Duodenal mucosa (tissue), 2 donors: ENCODE results near the gene ZSCAN22.
"Not testable (repeated sequence)": the region's sequence is repeated elsewhere in the genome, so short reads cannot be mapped to it uniquely, and the experiment has no call there.

Experiments used
- H3K27ac ChIP-seq: one replicate; pipeline ENCODE4 v1.7.0; 2013; ENCODE audit warnings: low read depth, low read length
- H3K27me3 ChIP-seq, 2 donors: one replicate each; pipeline ENCODE4 v1.7.0; 2013; ENCODE audit warnings: low read length in 2 of 2, control low read depth in 1 of 2; ENCODE audit not compliant: insufficient read depth in 2 of 2, control insufficient read depth in 1 of 2
- H3K36me3 ChIP-seq, 2 donors: one replicate each; pipeline ENCODE4 v1.7.0; 2013; ENCODE audit warnings: low read length in 2 of 2, control low read depth in 1 of 2; ENCODE audit not compliant: insufficient read depth in 2 of 2, control insufficient read depth in 1 of 2
- H3K4me1 ChIP-seq, 2 donors: one replicate each; pipeline ENCODE4 v1.7.0; 2013; ENCODE audit warnings: low read length in 2 of 2, control low read depth in 1 of 2; ENCODE audit not compliant: insufficient read depth in 2 of 2, control insufficient read depth in 1 of 2
- H3K4me3 ChIP-seq, 2 donors: one replicate each; pipeline ENCODE4 v1.7.0; 2013; ENCODE audit warnings: low read length in 2 of 2, low read depth in 1 of 2
- H3K9ac ChIP-seq, 2 donors: one replicate each; pipeline ENCODE4 v1.7.0; 2013; ENCODE audit warnings: low read length in 2 of 2, low read depth in 1 of 2
- H3K9me3 ChIP-seq, 2 donors: one replicate each; pipeline ENCODE4 v1.7.0; 2013; ENCODE audit warnings: low read length in 2 of 2, control low read depth in 1 of 2; ENCODE audit not compliant: control insufficient read depth in 1 of 2

The ZSCAN22 gene

DNA sequence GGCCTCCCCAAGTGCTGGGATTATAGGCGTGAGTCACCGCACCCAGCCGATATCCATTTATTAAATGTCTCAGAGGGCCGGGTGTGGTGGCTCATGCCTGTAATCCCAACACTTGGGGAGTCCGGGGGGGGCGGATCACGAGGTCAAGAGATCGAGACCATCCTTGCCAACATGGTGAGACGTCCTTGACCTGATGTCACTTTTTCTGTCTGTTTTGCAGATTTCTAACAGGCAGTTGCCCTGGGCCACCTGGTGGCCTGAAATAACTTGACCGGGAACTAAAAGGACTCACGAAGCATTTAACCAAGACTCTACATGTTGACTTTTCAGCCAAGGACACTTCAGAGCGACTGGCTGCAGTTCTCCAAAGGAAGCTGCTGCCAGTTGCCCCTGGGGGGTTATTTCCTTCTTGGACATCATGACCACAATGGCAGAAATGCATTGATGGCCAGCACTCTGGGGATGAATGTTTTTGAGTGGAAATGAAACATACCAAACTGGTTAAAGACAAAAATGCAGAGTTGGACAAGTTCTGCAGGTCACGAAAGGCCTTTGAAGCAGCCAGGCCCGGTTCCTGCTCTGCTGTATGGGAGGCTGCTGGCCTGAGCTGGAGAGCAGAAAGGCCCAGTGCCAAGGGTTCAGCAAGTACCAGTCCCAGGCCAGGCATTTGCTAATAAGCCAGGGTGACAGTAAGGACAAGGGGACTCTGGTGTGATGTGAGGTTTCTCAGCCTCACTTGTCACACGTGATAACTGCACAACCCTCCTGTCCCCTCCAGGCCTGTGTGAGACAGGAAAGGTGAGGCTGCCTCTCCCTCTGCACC, 45.7 kb downstream of the ZSCAN22 start:
- no peak overlapping the region for H3K27ac ChIP-seq
- no peak overlapping the region for H3K9ac ChIP-seq
- no peaks in the 10 kb centered on the region for H3K27me3 ChIP-seq
- H3K4me3 ChIP-seq: no peak overlapping the region
- H3K9me3 ChIP-seq: no peaks in the 10 kb centered on the region
- no peaks in the 10 kb centered on the region for H3K4me1 ChIP-seq
- H3K36me3 ChIP-seq: no peaks in the 10 kb centered on the region

GRCh38 chr19:58374200-58374599, 47.4 kb downstream of the ZSCAN22 start:
- no peak overlapping the region for H3K9ac ChIP-seq
- H3K36me3 ChIP-seq: no peaks in the 10 kb centered on the region
- H3K4me3 ChIP-seq: no peak overlapping the region
- H3K27me3 ChIP-seq: no peaks in the 10 kb centered on the region
- no peak overlapping the region for H3K27ac ChIP-seq
- no peaks in the 10 kb centered on the region for H3K9me3 ChIP-seq
- peaks cover 0 to 3% of the 10 kb centered on the region in 2 donors for H3K4me1 ChIP-seq

GRCh38 chr19:58376724-58377123, 49.9 kb downstream of the ZSCAN22 start:
- not testable (repeated sequence) for H3K9ac ChIP-seq, H3K36me3 ChIP-seq, H3K27me3 ChIP-seq, H3K4me3 ChIP-seq, H3K27ac ChIP-seq, H3K9me3 ChIP-seq
- peaks cover 10 to 16% of the 10 kb centered on the region in 2 donors for H3K4me1 ChIP-seq

GRCh38 chr19:58379246-58379645, 52.5 kb downstream of the ZSCAN22 start:
- no peaks in the 10 kb centered on the region for H3K27me3 ChIP-seq
- no peak overlapping the region for H3K4me3 ChIP-seq
- H3K36me3 ChIP-seq: no peaks in the 10 kb centered on the region
- H3K9ac ChIP-seq: no peak overlapping the region
- no peak overlapping the region for H3K27ac ChIP-seq
- peaks cover 15 to 22% of the 10 kb centered on the region in 2 donors for H3K4me1 ChIP-seq
- H3K9me3 ChIP-seq: no peaks in the 10 kb centered on the region

DNA sequence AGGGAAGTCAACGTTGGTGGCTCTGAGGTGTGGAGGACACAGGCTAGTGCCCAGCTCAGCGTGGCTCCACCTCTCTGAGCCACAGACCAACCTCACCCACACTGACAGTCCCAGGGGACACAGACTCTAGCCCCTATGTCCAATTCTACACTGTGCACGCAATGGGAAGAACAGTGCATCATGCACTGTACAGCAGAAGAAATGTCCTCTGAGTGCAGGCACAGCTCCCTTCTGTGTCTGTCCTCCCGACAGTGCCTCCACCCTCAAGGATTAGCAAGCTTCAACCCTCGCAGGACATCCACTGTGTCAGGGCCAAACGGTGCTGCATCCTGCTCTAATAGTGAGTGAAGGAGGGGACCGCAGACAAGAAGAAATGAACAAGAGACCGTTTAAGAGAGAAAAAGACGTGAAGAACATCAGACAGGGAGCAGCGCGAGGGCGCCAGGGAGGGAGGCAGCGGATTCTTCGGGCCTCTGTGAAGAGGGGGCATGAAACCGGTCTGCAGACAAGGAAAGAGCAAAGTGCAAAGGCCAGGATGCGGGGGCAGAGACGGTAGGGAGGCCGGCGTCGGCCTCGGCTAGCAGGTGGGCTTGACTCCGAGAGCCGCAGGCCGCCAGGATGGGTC, 53.4 kb downstream of the ZSCAN22 start:
- H3K27me3 ChIP-seq: no peaks in the 10 kb centered on the region
- H3K36me3 ChIP-seq: no peaks in the 10 kb centered on the region
- H3K9ac ChIP-seq: peak overlapping the region; percentile 71 to 88
- no peaks in the 10 kb centered on the region for H3K9me3 ChIP-seq
- peak overlapping the region; percentile 85 to 90 for H3K4me3 ChIP-seq
- peaks cover 15 to 24% of the 10 kb centered on the region in 2 donors for H3K4me1 ChIP-seq
- H3K27ac ChIP-seq: peak overlapping the region; percentile 84

DNA sequence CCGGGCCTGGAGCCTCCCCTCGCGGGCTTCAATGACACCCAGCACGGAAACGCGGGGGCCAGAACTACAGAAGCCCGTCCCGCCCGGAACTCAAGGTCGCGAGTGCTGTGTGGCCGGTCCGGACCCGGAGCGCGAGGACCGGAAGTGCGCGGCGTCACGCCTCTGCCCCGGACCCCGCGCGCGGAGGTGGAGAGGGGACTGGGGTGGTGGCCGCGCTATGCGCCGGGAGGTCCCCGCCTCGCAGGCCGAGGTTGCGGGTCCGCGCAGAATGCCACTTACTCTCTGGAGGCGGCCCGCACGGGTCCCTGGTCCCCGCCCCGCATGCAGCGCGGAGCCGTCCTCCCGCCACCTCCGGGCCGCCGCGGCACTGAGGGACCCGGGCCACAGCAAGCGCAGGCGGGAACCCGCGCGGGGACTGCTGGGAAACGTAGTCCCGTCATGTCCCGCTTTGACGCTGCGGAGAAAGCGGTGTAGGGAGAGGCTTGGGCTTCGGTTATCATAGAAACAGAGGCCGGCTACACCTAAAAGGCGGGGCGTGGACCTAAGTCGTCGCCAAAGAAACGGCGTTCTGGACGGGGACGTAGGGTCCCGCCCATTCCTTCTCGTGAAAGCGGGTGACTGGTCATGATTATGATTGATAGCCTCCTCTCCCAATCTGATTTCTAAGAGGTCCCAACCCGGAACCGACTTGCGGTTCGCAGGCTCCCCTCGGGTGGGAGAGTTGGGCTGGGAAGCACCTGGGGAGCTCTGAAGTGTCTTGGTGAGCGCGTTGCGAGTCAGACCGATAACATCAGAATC, 54.1 kb downstream of the ZSCAN22 start, which contains the start of gene ZNF837:
Gene ZNF837, minus strand, starts transcription at position 369 of the 798 bp plus-strand sequence. CDS start 11,698 bp downstream, outside the sequence.
- Histone ChIP-seq H3K4me1 (peaks cover 19 to 31% of the 10 kb centered on the region in 2 donors), H3K9me3 (no peaks in the 10 kb centered on the region), H3K4me3 (peak within 1 kb of the TSS; percentile 85 to 90), H3K9ac (peak within 1 kb of the TSS; percentile 72 to 88), H3K36me3 (no peaks in the 10 kb centered on the region), H3K27ac (peak within 1 kb of the TSS; percentile 84), H3K27me3 (no peaks in the 10 kb centered on the region)

- Histone ChIP-seq H3K36me3 (no peaks in the 10 kb centered on the region), H3K9ac (peak overlapping the region; percentile 72 to 76), H3K4me1 (peaks cover 23 to 34% of the 10 kb centered on the region in 2 donors), H3K27me3 (no peaks in the 10 kb centered on the region), H3K4me3 (peak overlapping the region; percentile 76 to 90), H3K27ac (peak overlapping the region; percentile 75), H3K9me3 (no peaks in the 10 kb centered on the region)
Observed at GRCh38 chr19:58381460-58382212, 54.8 kb downstream of the ZSCAN22 start.

DNA sequence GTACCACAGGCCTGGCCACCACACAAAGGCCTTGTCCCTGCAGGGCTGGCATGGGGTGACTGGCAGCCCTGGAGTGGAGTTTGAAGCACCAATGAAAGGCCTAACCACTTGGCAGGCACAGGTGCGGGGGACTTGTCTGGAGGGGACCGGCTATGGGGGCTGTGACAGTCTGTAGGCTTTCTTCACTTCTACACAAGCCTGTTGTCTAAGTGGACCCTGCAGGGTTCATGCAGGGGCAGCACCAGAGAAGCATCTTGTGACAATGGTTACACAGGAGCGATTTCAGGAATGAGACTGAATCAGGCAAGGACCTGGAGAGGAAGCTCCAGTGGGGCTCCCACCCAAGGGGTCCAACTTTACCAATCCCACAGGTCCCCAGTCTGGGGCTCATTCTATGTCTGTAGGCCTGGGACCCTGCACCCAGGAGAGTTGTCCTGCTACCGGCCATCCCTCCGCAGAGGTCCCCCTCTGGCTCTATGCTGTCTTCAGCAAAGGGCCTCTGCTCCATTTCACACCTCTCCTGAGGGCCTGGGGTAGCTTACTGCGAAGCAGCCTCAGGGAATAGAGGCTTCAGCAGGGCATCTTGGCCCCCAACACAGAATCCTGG, 56.3 kb downstream of the ZSCAN22 start:
- no peak overlapping the region for H3K27ac ChIP-seq
- no peaks in the 10 kb centered on the region for H3K9me3 ChIP-seq
- H3K4me1 ChIP-seq: peaks cover 28 to 42% of the 10 kb centered on the region in 2 donors
- H3K27me3 ChIP-seq: no peaks in the 10 kb centered on the region
- H3K36me3 ChIP-seq: peaks cover 0 to 1% of the 10 kb centered on the region in 2 donors
- H3K9ac ChIP-seq: no peak overlapping the region
- H3K4me3 ChIP-seq: no peak overlapping the region

DNA sequence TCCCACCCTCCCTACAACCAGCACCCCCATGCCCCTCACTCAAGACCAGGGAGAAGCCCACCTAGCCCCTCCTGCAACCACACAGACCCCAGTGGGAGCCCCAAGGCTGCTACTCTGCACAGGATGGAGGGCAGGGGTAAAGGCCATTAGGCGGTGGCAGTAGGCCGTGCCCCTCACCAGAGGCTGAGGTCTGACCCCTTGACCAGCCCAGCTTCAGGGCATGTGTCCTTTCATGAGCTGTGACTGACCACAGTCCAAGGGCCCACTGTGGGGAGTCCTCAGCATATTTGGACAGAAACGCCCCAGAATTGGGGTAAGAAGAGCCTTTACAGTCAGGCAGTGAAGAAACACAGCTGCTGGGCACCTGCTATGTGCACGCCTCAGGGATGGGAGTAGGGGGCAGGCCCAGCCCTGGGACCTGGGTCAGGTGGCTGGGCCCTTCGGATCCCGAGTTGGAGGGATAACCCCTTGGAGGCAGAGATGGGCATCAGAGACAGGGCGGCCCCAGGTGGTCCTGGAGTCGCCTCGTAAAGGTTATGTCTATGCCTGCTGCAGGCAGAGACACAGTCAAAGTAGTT, 58.6 kb downstream of the ZSCAN22 start:
- Histone ChIP-seq H3K27ac (no peak overlapping the region), H3K9ac (peak overlapping the region; percentile 71 to 95), H3K4me3 (peak overlapping the region; percentile 90 to 96), H3K4me1 (peaks cover 27 to 40% of the 10 kb centered on the region in 2 donors), H3K27me3 (no peaks in the 10 kb centered on the region), H3K9me3 (no peaks in the 10 kb centered on the region), H3K36me3 (peaks cover 0 to 13% of the 10 kb centered on the region in 2 donors)
